ENCODE measurements around the gene PCDHGA4.

GRCh38 chr5:141360685-141361084 lies 5.9 kb downstream of the PCDHGA4 start:
- TF ChIP-seq CTCF (IDR thresholded peaks at IDR 0.05 in 4 of 5, conservative IDR thresholded peaks at IDR 0.05 in 1 of 5) (no peak), POLR2A (IDR thresholded peaks at IDR 0.05) (no peak)
